Measurements from ENCODE around the gene SLC38A9.

The SLC38A9 gene

GRCh38 chr5:55599148-55600050 lies 112.7 kb downstream of the SLC38A9 start:
- peaks cover 3% of the 10 kb centered on the region for H3K27me3 Mint-ChIP-seq (ENCODE audit: low read depth, poor library complexity)
- no peaks in the 10 kb centered on the region for H3K36me3 Mint-ChIP-seq (ENCODE audit: low read depth)
- TF ChIP-seq, protein P1, sequence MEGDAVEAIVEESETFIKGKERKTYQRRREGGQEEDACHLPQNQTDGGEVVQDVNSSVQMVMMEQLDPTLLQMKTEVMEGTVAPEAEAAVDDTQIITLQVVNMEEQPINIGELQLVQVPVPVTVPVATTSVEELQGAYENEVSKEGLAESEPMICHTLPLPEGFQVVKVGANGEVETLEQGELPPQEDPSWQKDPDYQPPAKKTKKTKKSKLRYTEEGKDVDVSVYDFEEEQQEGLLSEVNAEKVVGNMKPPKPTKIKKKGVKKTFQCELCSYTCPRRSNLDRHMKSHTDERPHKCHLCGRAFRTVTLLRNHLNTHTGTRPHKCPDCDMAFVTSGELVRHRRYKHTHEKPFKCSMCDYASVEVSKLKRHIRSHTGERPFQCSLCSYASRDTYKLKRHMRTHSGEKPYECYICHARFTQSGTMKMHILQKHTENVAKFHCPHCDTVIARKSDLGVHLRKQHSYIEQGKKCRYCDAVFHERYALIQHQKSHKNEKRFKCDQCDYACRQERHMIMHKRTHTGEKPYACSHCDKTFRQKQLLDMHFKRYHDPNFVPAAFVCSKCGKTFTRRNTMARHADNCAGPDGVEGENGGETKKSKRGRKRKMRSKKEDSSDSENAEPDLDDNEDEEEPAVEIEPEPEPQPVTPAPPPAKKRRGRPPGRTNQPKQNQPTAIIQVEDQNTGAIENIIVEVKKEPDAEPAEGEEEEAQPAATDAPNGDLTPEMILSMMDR (IDR thresholded peaks at IDR 0.05): no peak
- H3K9me3 Mint-ChIP-seq: no peaks in the 10 kb centered on the region
- DNase-seq: no peak
- H3K4me1 Mint-ChIP-seq: peaks cover 58% of the 10 kb centered on the region
- H3K4me3 Mint-ChIP-seq: no peak overlapping the region
- no peak overlapping the region for H3K27ac Mint-ChIP-seq

DNA sequence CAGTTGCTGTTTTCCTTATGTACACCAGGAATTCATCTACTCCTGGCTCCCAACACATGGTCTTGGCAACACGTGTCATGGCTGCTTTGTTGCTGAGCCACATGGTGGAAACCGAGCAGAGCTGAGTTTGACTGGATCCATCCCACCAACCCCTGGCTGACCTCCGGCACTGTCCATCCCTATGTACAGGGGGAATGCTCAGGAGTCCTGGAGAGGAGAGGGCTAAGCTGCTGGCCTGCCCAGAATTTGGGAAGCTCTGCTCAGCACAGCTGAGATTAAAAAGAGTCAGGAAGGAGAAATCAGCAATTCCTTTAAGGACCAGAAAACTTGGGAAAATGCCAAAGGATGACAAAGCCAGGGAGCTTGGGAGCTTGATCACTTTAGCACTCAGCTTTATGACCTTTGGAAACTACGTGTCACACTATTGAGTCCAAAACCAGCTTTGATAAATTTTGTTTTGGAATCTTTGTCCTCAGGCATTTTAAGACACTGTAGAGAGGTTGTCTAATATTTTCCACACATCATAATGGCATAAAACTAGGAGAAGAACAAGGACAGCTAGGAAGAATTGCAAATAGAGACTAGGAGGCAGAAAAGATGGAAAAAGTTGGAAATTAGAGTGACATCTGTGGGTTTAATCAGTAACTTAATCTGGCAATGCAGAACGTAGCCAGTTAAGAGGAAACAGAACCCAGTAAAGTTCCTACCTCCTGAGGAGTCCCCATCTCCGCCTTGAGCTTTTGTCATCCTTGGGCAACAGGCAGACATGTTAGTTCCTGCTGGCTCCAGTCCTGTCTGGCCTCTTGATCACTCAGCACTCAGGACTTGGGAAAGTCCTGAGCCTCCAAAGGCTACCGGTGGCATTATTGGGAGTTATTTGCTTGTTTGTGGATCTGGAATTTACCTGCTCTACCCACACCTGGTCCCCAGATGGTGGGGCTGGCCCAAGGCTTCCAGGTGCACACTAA lies 114.8 kb downstream of the SLC38A9 start:
- no peak overlapping the region for H3K4me3 Mint-ChIP-seq
- no peak overlapping the region for H3K27ac Mint-ChIP-seq
- H3K4me1 Mint-ChIP-seq: peaks cover 37% of the 10 kb centered on the region
- H3K27me3 Mint-ChIP-seq (ENCODE audit: low read depth, poor library complexity): peaks cover 3% of the 10 kb centered on the region
- no peaks in the 10 kb centered on the region for H3K9me3 Mint-ChIP-seq
- TF ChIP-seq, protein P1 (IDR thresholded peaks at IDR 0.05): no peak
- DNase-seq: no peak
- no peaks in the 10 kb centered on the region for H3K36me3 Mint-ChIP-seq (ENCODE audit: low read depth)

DNA sequence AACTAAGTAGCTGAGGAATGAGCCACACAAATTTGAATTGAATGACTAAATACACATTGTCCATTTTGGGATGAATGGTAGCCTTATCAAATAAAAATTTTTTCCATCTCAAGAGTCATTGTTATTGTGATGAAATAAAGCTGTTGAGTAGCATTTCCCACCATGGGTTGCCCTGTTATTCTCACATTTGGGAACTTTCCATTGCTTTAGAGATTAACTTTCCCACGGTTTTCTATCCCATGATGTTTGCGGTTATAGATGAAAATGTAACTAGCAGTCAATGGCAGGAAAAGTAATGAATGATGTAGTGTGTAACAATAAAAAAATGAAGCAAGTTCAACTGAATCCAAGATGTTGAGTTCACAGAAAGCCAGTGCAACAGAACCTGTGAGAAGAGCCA lies 117.5 kb downstream of the SLC38A9 start:
- TF ChIP-seq, protein P1 (IDR thresholded peaks at IDR 0.05): no peak
- Mint-ChIP-seq H3K36me3 (ENCODE audit: low read depth) (no peaks in the 10 kb centered on the region), H3K4me1 (peaks cover 11% of the 10 kb centered on the region), H3K27ac (no peak overlapping the region), H3K4me3 (no peak overlapping the region), H3K9me3 (no peaks in the 10 kb centered on the region), H3K27me3 (ENCODE audit: low read depth, poor library complexity) (peaks cover 3% of the 10 kb centered on the region)
- DNase-seq: no peak

DNA sequence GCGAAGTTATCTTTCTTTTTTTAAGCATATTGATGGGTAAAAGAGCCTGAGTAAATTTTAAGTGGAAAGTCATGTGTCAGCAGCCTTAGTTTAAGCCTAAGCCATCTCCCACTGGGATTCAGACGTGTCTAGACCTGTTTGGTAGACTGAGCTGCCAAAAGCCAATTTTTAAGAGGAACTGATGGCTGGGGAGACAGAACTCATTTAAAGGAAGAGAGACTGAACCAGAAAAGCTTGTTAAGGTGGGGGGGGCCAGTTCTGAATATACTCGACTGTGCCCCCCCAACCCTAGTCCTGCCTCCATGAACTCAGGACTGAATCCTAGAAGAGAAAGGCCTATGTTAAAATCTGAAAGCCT lies 119.0 kb downstream of the SLC38A9 start:
- Mint-ChIP-seq H3K27ac (no peak overlapping the region), H3K4me3 (no peak overlapping the region), H3K27me3 (ENCODE audit: low read depth, poor library complexity) (peaks cover 3% of the 10 kb centered on the region), H3K36me3 (ENCODE audit: low read depth) (no peaks in the 10 kb centered on the region), H3K9me3 (no peaks in the 10 kb centered on the region), H3K4me1 (peaks cover 6% of the 10 kb centered on the region)
- TF ChIP-seq, protein P1 (IDR thresholded peaks at IDR 0.05): no peak
- no peak for DNase-seq

- no peaks in the 10 kb centered on the region for H3K36me3 Mint-ChIP-seq (ENCODE audit: low read depth)
- peaks cover 6% of the 10 kb centered on the region for H3K4me1 Mint-ChIP-seq
- no peak for DNase-seq
- peaks cover 3% of the 10 kb centered on the region for H3K27me3 Mint-ChIP-seq (ENCODE audit: low read depth, poor library complexity)
- TF ChIP-seq, protein P1 (IDR thresholded peaks at IDR 0.05): no peak
- H3K9me3 Mint-ChIP-seq: no peaks in the 10 kb centered on the region
- H3K4me3 Mint-ChIP-seq: no peak overlapping the region
- H3K27ac Mint-ChIP-seq: no peak overlapping the region
Measured at GRCh38 chr5:55592388-55593114, 119.6 kb downstream of the SLC38A9 start.

All from nephron progenitor cell (in vitro differentiated cells).